Measurements from ENCODE around the gene ACOXL.

ACOXL gene

DNA sequence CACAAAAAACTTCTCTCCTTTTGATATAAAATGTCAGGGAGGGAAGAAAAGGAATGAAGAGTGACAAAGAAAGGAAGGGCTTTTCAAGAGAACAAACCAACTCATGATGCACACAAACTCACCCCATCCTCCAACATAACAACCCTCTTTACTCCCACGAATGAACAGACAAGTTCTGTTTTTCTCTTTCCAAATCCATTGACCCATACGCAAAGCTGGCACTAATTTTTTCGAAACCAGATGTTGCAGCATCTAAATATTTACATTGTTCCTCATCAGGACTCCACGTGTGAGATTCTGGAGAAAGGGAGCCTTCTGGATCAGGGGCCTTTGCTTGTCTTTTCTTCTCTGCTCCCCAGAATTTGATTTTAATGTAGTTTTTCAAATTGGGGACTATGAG lies 245.0 kb downstream of the ACOXL start:
- DNase-seq (ENCODE audit: low spot score) = no peak

DNA sequence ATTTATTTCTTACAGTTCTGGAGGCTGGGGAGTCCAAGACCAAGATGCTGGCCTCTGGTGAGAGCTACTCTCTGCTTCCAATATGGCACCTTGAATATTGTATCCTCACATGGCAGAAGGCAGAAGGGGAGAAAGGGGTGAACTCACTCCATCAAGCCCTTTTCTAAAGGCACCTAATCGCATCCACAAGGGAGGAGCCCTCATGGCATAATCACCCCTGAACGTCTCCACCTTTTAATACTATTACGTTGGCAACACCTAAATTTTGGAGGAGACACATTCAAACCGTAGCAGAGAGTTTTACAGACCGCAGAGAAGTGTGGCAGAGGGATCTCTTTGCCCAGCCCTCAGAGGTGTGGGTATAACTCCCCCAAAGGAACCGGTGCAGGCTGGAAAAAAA lies 245.8 kb downstream of the ACOXL start:
- no peak for DNase-seq (ENCODE audit: low spot score)

DNA sequence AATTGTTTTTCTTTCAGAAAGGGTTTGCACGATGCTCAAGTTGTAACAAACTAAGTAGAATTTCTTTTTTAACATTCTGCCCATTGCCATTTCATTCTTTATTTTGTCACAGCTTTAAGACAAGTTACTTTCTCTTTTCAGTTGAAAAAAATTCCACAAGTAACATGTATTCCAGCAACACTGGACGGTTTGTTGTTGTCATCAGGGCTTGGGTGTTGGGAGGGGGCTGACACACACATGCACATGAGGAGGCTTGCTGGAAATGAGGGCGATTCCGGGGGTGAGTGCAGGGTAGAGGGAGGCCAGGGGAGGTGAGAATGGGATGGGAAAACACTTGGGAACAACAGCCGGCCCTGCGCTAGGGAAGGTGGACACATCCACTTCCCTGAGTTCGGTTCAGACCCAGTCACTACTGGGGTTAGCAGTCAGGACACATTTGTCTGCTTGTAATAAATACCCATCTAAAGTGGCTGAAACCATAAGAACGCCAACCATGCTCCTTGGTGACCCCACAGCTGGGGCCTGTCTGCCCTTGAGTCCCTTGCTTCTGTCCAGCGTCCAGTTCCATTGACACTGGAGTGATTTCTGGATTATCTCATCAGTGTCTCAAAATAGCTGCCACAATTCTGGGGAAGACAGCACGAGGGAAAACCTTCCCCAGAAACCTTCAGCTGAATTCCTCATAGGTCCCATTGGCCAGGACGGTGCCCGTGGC lies 246.5 kb downstream of the ACOXL start:
- no peak for DNase-seq (ENCODE audit: low spot score)

DNA sequence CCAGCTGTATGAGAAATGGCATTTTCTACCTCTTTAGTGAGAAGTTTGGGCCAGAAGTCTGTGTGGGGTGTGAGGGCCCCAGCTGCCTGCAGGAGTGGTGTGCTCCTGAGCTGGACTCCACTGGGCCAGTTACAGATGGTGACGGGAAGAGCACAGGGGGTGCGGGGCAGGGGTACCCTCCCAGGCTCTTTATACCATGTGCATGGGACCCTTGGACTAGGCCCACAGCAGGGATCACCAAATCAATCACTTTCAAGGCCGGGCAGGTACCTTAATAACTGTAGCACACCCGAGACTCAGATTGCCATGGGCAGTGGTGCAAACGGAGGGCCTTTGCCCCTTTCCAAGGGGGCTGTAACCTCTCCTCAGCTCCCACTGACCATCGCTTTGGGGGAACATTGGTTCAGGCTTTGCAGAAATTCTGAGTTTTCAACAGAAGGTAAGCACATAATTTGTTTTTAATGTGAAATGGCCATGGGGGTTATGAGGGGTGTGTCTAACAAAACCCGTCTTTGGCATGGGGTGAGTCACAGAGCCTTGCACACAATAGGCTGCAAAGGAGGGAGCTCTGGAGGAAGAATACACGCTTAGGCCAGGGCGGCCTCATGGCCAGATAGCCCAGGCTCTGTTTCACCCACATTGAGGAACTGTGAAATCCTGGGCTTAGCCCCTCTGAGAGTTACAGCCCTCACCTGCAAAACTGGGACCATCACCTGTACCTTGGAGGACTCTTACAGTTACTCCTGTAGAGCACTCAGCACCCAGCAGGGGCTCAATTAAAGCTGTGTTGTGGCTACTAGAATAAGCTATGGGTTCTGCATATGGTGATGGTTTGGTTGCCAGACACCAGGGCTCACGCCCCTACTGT lies 247.3 kb downstream of the ACOXL start:
- no peak for DNase-seq (ENCODE audit: low spot score)

DNA sequence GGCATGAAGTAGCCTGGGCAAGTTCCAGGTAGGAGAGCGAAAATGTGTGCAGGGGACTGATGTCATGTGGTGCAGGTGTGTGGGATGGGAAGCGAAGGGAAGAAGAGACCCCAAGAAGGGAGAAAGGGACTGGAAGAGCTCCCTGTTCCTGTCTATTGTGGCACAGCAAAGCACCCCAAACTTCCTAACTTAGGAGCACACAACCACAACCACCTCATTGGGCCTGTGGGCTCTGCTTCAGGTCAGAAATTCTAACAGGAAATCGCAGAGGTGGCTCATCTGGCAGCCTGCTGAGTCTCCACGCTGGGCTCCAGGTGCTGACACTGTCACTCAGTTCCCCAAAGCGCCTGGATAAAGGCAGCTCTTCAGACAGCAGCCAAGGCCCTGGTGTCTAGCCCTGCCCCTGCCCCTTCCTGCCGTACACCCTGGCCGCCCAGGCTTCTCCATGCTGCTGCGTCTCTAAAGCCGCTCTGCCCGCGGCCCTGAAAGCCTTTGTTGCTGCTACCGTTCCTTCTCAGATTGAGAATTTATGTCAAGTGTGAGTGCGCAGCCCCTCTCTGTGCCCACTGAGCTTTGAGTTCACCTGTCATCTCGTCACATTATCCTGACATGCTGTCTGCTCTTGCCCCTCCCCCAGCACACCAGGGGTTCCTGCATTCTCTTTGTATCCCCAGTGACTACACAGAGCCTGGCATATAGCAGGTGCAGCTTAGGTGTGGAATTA lies 248.1 kb downstream of the ACOXL start:
- no peak for DNase-seq (ENCODE audit: low spot score)

DNA sequence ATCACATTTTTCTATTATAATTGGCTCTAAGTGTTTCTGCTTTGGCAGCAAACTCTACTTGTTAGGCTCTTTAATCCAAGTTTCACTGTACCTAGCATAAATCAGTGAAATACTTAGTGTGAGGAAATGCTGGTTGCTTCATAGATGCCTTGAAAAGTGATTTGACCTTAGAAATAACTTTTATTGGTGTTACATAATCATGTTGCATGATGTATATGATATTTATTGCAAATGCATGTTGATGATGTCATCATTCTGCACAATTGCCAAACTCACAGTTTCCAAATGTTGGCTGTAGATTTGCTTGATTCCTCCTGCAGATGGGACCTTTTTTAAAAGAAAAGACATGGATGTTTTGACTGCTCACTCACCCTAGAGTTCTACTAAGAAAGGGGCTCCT lies 250.8 kb downstream of the ACOXL start:
- DNase-seq (ENCODE audit: low spot score) = no peak

DNA sequence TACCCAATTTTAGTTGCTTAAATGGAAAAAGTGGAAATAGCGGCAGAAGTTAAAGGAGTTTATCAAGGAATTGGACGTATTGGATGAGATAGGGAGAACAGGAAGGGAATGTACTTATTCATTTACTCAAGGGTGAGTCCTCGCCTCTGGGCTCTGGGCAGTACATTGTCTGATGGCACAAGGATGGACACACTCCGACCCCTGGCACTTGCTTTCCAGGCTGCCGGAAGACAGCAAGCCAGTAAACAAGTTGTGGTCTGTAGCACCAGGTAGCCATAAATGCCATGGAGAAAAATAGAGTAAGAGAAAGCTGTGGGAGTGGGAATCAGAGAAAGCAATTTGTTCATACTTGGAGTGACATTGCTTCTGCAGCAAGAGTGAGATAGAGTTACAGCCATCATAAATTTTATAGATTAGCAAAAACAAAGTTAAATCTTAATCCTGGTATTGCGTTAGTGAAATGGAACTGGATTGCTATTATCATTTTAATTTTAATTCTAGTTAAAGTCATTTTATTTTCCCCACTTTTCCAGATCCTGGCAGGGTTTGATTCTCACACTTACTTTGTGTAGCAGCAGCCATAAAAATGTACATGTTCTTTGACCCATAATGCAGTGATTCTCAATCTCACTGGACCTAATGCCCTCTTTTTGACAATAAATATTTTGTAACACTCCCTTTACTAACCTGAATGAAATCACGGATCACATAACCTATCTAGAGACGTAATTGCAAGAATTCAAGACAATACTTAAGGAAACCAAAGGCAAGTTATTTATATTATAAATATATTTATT lies 252.5 kb downstream of the ACOXL start:
- no peak for DNase-seq (ENCODE audit: low spot score)

DNA sequence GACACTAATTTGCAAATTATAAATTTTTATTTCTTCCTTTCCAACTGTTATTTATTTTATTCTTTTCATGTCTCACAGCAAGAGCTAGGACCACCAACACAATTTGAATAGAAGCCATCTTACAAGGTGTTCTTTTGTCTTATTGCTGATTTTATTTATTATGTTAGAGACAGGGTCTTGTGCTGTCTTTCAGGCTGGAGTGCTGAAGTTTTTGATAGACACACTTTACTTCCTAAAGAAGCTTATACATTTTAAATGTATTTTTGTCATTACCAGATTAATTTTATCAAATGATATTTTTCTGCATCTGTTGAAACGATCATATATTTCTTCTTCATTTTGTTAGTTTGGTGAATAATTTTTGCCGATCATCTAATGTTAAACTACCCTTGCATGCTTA lies 258.1 kb downstream of the ACOXL start:
- DNase-seq (ENCODE audit: low spot score) = no peak

DNA sequence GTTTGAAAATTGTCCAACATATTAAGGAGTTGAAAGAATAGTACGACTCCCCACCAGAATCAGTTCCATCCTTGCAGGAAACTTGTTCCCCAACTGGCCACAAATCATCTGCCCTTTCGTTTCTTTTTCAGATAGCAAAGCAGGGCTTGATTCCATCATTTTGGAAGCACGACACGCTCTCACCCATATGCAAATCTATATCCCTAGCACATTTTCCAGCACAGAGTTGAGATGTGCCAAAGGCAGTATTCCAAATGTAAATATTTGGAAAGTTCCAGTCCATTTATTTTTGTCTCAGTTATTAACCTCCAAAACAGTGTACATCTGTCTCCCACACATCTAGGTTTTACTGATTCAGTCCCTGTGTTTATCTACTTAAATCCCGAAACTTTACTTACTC lies 259.5 kb downstream of the ACOXL start:
- no peak for DNase-seq (ENCODE audit: low spot score)

DNA sequence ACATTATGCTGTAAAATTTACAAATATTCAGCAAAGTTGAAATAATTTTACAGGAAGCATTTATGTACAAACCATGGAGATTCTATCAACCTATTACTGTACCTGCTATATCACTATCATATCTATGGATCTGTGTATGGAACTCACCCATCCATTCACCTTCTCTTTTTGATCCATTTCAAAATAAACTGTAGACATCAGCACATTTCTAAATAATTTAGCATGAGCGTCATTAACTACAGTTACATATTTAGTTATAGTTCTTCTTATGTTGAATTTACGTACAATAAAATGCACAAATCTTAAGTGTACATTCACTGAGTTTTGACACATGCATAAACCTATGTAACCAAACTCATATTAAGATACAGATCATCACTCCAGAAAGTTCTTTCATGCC lies 260.5 kb downstream of the ACOXL start:
- no peak for DNase-seq (ENCODE audit: low spot score)

DNA sequence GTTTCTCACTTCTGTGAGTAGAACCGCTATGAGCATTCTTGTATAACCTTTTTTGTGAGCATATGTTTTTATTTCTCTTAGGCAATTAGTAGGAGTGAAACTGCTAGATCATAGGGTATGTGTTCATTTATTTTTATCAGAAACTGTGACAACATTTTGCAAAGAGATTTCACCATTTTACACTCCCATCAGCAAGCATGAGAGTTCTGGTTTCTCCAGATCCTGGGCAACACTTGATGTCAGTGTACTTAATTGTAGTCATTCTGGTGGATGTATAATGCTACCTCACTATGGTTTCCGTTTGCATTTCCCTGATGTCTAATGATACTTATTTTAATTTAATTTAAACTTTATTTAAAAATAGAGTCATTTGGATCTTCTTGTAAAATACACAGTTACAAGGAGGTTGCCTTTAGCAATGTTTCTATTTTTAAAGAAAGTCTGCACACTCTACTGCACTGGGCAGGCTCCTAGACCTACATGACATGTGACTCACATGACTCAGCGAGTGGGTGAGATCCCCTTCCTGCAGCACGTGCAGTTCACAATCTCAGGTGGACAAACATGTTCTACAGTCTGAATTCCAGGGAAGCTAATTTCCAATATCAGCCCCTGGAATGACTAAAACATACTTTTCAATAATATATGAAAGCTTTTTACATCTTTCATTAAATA lies 261.3 kb downstream of the ACOXL start:
- DNase-seq (ENCODE audit: low spot score) = no peak

DNA sequence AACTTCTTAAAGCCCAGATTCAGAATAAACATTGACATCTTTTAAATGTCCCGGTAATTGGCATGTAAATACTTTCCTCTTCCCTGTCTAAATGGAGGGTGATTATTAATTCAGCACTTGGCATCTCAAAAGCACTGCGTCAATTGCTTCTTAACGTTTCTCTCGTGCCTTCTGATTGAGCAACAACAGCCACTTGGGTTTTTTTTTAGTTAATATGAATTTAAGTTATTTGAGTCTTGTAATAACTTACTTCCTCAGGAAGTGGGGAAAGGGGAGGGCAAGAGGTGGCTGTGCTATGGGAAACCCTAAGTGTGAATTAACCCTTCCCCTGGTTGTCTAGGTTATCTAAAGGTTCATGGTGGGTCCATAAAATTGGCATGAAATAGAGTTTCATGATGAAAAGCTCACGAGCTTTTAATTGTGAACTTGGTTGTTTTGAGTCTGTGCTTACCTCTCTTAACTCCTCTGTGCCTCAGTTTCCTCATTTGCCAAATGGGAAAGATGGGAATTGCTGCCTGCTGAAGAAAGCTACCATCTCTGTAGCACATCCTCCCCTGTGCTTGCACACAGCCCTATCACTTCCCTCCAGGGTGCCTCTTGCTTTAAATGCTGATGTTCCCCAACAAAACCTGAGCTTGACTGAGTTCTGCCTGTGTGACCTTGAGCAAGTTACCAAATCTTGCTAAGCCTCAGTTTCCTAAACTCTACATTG lies 262.0 kb downstream of the ACOXL start:
- no peak for DNase-seq (ENCODE audit: low spot score)

DNA sequence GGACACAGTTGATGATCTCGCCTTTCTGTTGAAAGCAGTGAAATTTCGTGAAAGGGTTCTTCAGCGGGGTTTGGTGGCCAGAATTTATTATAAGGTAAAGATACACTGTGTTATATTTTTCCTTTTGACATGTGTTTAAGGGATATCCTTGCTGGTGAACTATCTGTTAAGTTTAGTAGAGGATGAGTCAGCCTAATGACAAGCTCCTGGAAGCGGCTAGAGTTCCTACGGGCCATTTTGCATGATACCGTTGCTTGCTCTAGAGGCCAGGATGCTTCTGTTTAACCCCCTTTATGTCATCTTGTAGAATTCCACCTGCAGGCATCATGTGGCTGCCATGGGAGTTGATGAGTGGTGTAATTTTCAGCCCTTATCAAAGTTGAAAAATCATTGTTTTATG lies 263.5 kb downstream of the ACOXL start:
- no peak for DNase-seq (ENCODE audit: low spot score)

DNA sequence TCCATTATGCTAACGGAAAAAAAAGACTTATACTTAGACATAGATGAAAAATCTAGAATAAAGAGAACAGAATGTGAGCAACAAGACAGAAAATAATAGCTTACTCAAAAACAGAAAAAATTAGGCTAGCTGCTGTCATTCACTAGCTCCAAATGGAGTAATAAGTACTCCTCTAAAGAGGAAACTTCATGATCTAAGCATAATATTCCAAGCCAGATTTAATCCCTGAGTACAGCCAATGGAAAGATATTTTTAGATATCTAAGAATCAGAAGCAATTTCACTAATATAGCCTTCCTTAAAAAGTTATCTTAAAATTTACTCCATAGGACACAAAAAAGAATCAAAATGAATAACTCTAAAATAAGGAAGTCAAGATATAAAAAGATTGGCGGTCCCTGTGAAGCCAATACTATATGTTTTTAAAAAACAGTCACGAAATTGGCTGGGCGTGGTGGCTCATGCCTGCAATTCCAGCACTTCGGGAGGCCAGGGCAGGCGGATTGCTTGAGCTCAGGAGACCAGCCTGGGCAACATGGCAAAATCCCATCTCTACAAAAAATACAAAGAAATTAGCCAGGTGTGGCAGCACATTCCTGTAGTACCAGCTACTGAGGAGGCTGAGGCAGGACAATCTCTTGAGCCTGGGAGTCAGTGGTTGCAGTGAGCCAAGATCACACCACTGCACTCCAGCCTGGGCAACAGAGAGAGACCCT lies 265.1 kb downstream of the ACOXL start:
- no peak for DNase-seq (ENCODE audit: low spot score)

DNA sequence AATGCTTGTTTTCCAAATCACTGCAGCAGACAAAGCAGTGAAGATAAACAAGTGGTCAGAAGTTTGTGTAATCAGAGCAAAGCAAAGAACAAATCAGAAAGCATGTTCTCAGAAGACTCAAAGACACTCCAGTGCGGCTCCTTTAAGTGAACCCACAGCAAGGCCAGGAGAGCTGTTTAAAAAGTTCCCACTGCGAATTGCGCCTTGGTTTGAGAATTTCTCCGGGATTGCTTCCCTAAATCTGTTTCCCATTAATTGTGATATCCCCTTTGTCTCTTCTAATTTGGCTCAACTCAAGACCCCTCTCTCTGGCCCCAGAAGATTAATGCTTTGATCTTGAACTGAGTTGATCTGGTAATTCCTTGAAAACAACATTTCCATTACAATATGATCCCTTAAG lies 265.9 kb downstream of the ACOXL start:
- no peak for DNase-seq (ENCODE audit: low spot score)

DNA sequence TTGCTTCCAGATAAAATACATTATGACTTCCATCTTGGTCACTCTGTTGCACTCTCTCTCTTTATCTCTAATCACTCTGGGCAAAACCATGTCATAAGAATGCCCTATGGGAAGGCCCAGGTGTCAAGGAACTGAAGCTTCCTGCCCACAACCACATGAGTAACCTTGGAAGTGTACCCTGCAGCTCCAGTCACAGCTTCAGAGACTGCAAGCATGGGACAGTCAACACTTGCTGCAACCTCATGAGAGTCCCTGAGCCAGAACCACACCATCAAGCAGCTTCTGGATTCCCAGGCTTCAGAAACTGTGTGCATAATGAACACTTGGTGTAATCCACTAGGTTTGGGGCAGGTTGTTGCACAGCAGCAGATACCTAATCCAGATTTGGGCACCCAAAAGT lies 267.3 kb downstream of the ACOXL start:
- no peak for DNase-seq (ENCODE audit: low spot score)

DNA sequence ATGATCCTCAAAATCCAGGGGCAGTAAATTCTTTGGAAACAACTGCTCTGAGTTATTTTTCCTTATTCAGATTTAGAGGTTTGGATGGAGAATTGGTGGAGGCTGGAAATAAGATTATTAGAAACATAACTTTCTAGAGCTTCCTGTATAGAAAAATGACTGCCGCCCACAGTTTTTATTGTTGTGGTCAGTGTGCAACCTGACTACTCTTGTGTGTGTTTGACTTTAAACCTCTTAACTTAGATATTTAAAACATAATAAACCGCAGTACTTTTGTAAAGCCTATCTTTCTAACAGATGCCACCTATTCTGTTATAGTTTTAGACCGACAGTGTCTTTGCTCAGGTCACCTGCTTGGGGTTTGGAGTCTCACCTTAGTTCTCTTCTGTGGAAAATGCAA lies 272.9 kb downstream of the ACOXL start:
- DNase-seq (ENCODE audit: low spot score) = no peak

DNA sequence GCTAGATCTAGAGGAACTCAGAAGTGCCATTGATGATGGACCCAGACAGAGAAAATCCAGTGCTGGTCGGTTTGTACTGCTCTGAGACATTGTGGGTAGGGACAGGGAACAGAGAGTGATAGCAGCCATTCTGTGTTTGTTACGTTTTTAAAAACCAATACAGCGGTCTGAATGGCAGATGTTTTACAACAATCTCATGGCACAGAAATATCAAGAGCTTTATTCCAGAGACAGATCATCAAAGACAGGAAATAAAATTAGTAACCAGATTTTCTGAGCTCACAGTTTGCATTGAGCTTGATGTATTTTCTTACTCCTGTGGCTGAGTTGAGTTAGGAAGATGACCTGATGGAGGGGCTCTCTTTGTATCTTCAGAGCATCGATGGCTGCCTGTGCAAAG lies 273.4 kb downstream of the ACOXL start:
- no peak for DNase-seq (ENCODE audit: low spot score)

DNA sequence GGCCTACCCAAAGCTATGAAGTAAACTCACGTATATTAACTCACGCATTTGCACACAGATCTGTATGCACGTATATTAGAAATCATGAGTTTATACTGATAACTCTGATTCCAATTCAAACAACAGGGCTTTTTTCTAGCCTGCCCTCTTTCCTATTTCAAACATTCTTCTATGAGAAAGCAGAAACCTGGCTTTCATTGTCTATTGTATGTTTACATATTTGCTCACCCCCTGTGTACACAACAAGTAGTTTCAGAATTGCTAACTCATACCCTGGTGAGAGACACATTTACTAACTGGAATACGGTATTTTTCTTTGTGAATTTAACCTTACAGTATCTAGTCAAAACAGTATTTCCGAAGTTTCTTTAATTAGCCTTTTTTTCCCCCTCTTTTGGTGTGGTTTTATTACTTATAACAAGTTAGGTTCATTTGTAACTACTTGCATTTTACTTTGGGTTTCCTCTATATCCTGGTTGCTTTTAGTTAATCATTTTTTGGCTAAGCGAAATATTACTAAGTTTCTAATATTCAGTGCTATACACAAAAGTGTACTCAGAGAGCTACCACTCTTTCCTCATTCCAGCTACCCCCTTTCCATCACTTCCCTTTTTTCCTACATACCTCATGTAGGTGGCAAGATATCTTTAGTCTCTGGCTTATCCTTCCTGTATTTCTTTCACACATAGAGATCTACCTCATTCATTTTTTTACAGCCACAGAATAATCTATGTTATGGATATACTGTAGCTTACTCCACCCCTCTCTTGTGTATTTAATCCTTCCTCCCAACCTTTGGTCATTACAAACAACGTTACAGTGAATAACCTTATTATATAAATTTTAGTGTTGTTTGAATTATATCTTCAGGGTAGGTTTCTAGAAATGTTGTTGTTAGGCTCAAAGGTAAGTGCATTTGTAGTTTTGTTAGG lies 275.6 kb downstream of the ACOXL start:
- no peak for DNase-seq (ENCODE audit: low spot score)

Measured in RKO (cell line).